GM11168 (cell line): ENCODE data around the gene LRRN1.
"Not testable (repeated sequence)": the region's sequence is repeated elsewhere in the genome, so short reads cannot be mapped to it uniquely, and the experiment has no call there.

Source experiments
- in situ Hi-C: fragments of 300-500 bp; cut with MboI; formaldehyde crosslinking; loops from one replicate; pipeline ENCODE4 v1.12.0; 2022; ENCODE audit warnings: low sequenced_read_pairs; ENCODE audit not compliant: unreplicated experiment

The LRRN1 gene

GRCh38 chr3:3806092-3806491, 6.9 kb downstream of the LRRN1 start:
- in situ Hi-C loops = no loop called here

- in situ Hi-C loops = no loop called here
Observed at GRCh38 chr3:3806856-3807255, 7.6 kb downstream of the LRRN1 start.

GRCh38 chr3:3813013-3813412, 13.8 kb downstream of the LRRN1 start:
- in situ Hi-C loops = no loop called here

- in situ Hi-C loops = no loop called here
Observed at GRCh38 chr3:3815206-3815605, 16.0 kb downstream of the LRRN1 start.

GRCh38 chr3:3816034-3816433, 16.8 kb downstream of the LRRN1 start:
- in situ Hi-C loops = no loop called here

- in situ Hi-C loops = no loop called here
Observed at GRCh38 chr3:3817865-3818264, 18.6 kb downstream of the LRRN1 start.

- in situ Hi-C loops = no loop called here
Observed at GRCh38 chr3:3821777-3822176, 22.5 kb downstream of the LRRN1 start.

- in situ Hi-C loops = no loop called here
Observed at GRCh38 chr3:3825035-3825434, 25.8 kb downstream of the LRRN1 start.

GRCh38 chr3:3826521-3826920, 27.3 kb downstream of the LRRN1 start:
- in situ Hi-C loops = no loop called here

GRCh38 chr3:3827111-3827510, 27.9 kb downstream of the LRRN1 start:
- in situ Hi-C loops = no loop called here

- in situ Hi-C loops = not testable (repeated sequence)
Observed at GRCh38 chr3:3828417-3828816, 29.2 kb downstream of the LRRN1 start.

- in situ Hi-C loops = no loop called here
Observed at GRCh38 chr3:3836845-3837244, 37.6 kb downstream of the LRRN1 start.

- in situ Hi-C loops = no loop called here
Observed at GRCh38 chr3:3842356-3842755, 43.1 kb downstream of the LRRN1 start.

- in situ Hi-C loops = no loop called here
Observed at GRCh38 chr3:3847994-3848922, 49.0 kb downstream of the LRRN1 start.

GRCh38 chr3:3848923-3849275, 49.7 kb downstream of the LRRN1 start:
- in situ Hi-C loops = no loop called here

- in situ Hi-C loops = no loop called here
Observed at GRCh38 chr3:3851621-3852323, 52.5 kb downstream of the LRRN1 start.

- in situ Hi-C loops = no loop called here
Observed at GRCh38 chr3:3853544-3853943, 54.3 kb downstream of the LRRN1 start.

GRCh38 chr3:3855056-3855455, 55.8 kb downstream of the LRRN1 start:
- in situ Hi-C loops = no loop called here

GRCh38 chr3:3860235-3860634, 61.0 kb downstream of the LRRN1 start:
- in situ Hi-C loops = no loop called here

- in situ Hi-C loops = no loop called here
Observed at GRCh38 chr3:3862534-3862933, 63.3 kb downstream of the LRRN1 start.

- in situ Hi-C loops = no loop called here
Observed at GRCh38 chr3:3875491-3875890, 76.3 kb downstream of the LRRN1 start.

- in situ Hi-C loops = no loop called here
Observed at GRCh38 chr3:3881050-3881449, 81.8 kb downstream of the LRRN1 start.
